Glutamatergic neuron (in vitro differentiated cells): Measurements from ENCODE around the gene MLLT3. TPM values are rescaled to one million over a fixed set of nuclear protein-coding genes. Genes with fewer than 3 reads are reported as not detected.

ENCODE experiments used
- DNase-seq: peaks from one replicate; pipeline ENCODE4 v3.0.0; 2022
- H3K27ac Mint-ChIP-seq: one replicate; pipeline ENCODE4 v1.8.0; 2020; ENCODE audit warnings: mild to moderate bottlenecking, mixed read lengths, inconsistent platforms; ENCODE audit not compliant: unreplicated experiment
- H3K27me3 Mint-ChIP-seq: one replicate; pipeline ENCODE4 v1.8.0; 2020; ENCODE audit warnings: mild to moderate bottlenecking, moderate library complexity, mixed read lengths, inconsistent platforms; ENCODE audit not compliant: unreplicated experiment
- H3K36me3 Mint-ChIP-seq: one replicate; pipeline ENCODE4 v1.8.0; 2020; ENCODE audit warnings: mild to moderate bottlenecking, mixed read lengths, inconsistent platforms; ENCODE audit not compliant: unreplicated experiment
- H3K4me1 Mint-ChIP-seq: one replicate; pipeline ENCODE4 v1.8.0; 2020; ENCODE audit warnings: mild to moderate bottlenecking, low read depth, mixed read lengths, inconsistent platforms; ENCODE audit not compliant: unreplicated experiment
- H3K4me3 Mint-ChIP-seq: one replicate; pipeline ENCODE4 v1.8.0; 2020; ENCODE audit warnings: mild to moderate bottlenecking, mixed read lengths, inconsistent platforms; ENCODE audit not compliant: unreplicated experiment
- H3K9me3 Mint-ChIP-seq: one replicate; pipeline ENCODE4 v1.8.0; 2020; ENCODE audit warnings: mild to moderate bottlenecking, moderate library complexity, mixed read lengths, inconsistent platforms; ENCODE audit not compliant: unreplicated experiment
- CTCF ChIP-seq: fragments of 200-600 bp; sonication (generic); IDR thresholded peaks from one replicate; pipeline ENCODE4 v1.5.0; 2021; ENCODE audit not compliant: partially characterized antibody, unreplicated experiment
- total RNA-seq: library from RNA; stranded (reverse); fragmentation: NEBNext Ultra II Directional; extraction: Animal tissue kit (Norgen Biotek cat#: 25700); gene quantifications from one replicate; pipeline ENCODE4 v1.2.1, GENCODE V29; 2021; ENCODE audit not compliant: unreplicated experiment

The MLLT3 gene
- total RNA-seq, 1 donor from 2014 or later = 11.7 TPM

GRCh38 chr9:20390400-20390799, 231.9 kb downstream of the MLLT3 start:
- Mint-ChIP-seq H3K9me3 (no peaks in the 10 kb centered on the region), H3K36me3 (no peaks in the 10 kb centered on the region), H3K4me1 (peaks cover 15% of the 10 kb centered on the region), H3K4me3 (no peak overlapping the region), H3K27me3 (no peaks in the 10 kb centered on the region), H3K27ac (no peak overlapping the region)
- DNase-seq = no peak
- no peak for TF ChIP-seq CTCF

- Mint-ChIP-seq H3K9me3 (no peaks in the 10 kb centered on the region), H3K36me3 (no peaks in the 10 kb centered on the region), H3K4me3 (no peak overlapping the region), H3K27me3 (no peaks in the 10 kb centered on the region), H3K4me1 (peaks cover 5% of the 10 kb centered on the region), H3K27ac (no peak overlapping the region)
- no peak for TF ChIP-seq CTCF
- DNase-seq = no peak
Observed at GRCh38 chr9:20387062-20387461, 235.2 kb downstream of the MLLT3 start.

GRCh38 chr9:20384642-20385041, 237.7 kb downstream of the MLLT3 start:
- TF ChIP-seq CTCF = no peak
- Mint-ChIP-seq H3K27ac (no peak overlapping the region), H3K36me3 (no peaks in the 10 kb centered on the region), H3K9me3 (no peaks in the 10 kb centered on the region), H3K4me3 (no peak overlapping the region), H3K27me3 (no peaks in the 10 kb centered on the region), H3K4me1 (peaks cover 7% of the 10 kb centered on the region)
- DNase-seq = no peak

GRCh38 chr9:20382460-20383071, 239.7 kb downstream of the MLLT3 start:
- Mint-ChIP-seq H3K4me3 (no peak overlapping the region), H3K36me3 (no peaks in the 10 kb centered on the region), H3K27ac (no peak overlapping the region), H3K9me3 (no peaks in the 10 kb centered on the region), H3K4me1 (peaks cover 10% of the 10 kb centered on the region), H3K27me3 (no peaks in the 10 kb centered on the region)
- no peak for TF ChIP-seq CTCF
- DNase-seq = no peak

- H3K36me3 Mint-ChIP-seq = no peaks in the 10 kb centered on the region
Observed at GRCh38 chr9:20380546-20380945, 241.8 kb downstream of the MLLT3 start.

More at GRCh38 chr9:20380546-20380945, 241.8 kb downstream of the MLLT3 start:
- no peak for DNase-seq
- no peak for TF ChIP-seq CTCF
- Mint-ChIP-seq H3K4me3 (no peak overlapping the region), H3K27ac (no peak overlapping the region), H3K27me3 (no peaks in the 10 kb centered on the region), H3K4me1 (peaks cover 10% of the 10 kb centered on the region), H3K9me3 (no peaks in the 10 kb centered on the region)
